Endothelial cell (in vitro differentiated cells): ENCODE measurements around the gene ACOXL. TPM values are rescaled to one million over a fixed set of nuclear protein-coding genes. Genes with fewer than 3 reads are reported as not detected.

ENCODE experiments used
- DNase-seq: peaks from one replicate; pipeline ENCODE4 v3.0.0; 2021; ENCODE audit warnings: low spot score
- H3K27ac Mint-ChIP-seq: one replicate; pipeline ENCODE4 v1.8.0; 2021; ENCODE audit warnings: mixed read lengths, inconsistent platforms; ENCODE audit not compliant: unreplicated experiment
- H3K27me3 Mint-ChIP-seq: one replicate; pipeline ENCODE4 v1.8.0; 2021; ENCODE audit warnings: mild to moderate bottlenecking, moderate library complexity, mixed read lengths, inconsistent platforms; ENCODE audit not compliant: unreplicated experiment
- H3K36me3 Mint-ChIP-seq: one replicate; pipeline ENCODE4 v1.8.0; 2021; ENCODE audit warnings: mild to moderate bottlenecking, low read depth, mixed read lengths, inconsistent platforms; ENCODE audit not compliant: unreplicated experiment
- H3K4me1 Mint-ChIP-seq: one replicate; pipeline ENCODE4 v1.8.0; 2021; ENCODE audit warnings: mild to moderate bottlenecking, mixed read lengths, inconsistent platforms; ENCODE audit not compliant: unreplicated experiment
- H3K4me3 Mint-ChIP-seq: one replicate; pipeline ENCODE4 v1.8.0; 2021; ENCODE audit warnings: mild to moderate bottlenecking, mixed read lengths, inconsistent platforms; ENCODE audit not compliant: unreplicated experiment
- H3K9me3 Mint-ChIP-seq: one replicate; pipeline ENCODE4 v1.8.0; 2021; ENCODE audit warnings: mixed read lengths, inconsistent platforms; ENCODE audit not compliant: unreplicated experiment
- total RNA-seq: library from RNA; stranded (reverse); fragmentation: NEBNext Ultra II Directional; extraction: Animal tissue kit (Norgen Biotek cat#: 25700); gene quantifications from one replicate; pipeline ENCODE4 v1.2.1, GENCODE V29; 2021; ENCODE audit not compliant: unreplicated experiment
- TF ChIP-seq, protein P1 (sequence below): fragments of 200-600 bp; sonication (generic); IDR thresholded peaks from one replicate; pipeline ENCODE4 v1.5.0; 2021; ENCODE audit warnings: antibody characterized with exemption; ENCODE audit not compliant: unreplicated experiment

The ACOXL gene
- total RNA-seq, 1 donor from 2014 or later, result 0.44 TPM

DNA sequence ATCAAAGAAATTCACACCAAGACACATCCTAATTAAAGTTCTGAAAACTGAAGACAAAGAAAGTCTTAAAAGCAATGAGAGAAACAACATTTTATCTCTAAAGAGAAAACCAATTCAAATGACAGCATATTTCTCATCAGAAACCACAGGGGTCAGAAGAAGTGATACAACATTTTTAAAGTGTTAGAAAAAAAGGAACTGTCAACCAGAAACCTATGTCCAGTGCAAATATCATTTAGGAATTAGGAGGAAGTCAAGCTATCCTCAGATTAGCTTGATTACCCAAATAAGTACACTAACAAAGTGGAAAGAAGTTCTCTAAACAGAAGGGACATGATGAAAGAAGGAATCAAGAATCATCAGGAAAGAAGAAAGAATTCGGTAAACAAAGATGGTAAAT, 328.8 kb downstream of the ACOXL start:
- H3K27ac Mint-ChIP-seq, result no peak overlapping the region
- TF ChIP-seq, protein P1, sequence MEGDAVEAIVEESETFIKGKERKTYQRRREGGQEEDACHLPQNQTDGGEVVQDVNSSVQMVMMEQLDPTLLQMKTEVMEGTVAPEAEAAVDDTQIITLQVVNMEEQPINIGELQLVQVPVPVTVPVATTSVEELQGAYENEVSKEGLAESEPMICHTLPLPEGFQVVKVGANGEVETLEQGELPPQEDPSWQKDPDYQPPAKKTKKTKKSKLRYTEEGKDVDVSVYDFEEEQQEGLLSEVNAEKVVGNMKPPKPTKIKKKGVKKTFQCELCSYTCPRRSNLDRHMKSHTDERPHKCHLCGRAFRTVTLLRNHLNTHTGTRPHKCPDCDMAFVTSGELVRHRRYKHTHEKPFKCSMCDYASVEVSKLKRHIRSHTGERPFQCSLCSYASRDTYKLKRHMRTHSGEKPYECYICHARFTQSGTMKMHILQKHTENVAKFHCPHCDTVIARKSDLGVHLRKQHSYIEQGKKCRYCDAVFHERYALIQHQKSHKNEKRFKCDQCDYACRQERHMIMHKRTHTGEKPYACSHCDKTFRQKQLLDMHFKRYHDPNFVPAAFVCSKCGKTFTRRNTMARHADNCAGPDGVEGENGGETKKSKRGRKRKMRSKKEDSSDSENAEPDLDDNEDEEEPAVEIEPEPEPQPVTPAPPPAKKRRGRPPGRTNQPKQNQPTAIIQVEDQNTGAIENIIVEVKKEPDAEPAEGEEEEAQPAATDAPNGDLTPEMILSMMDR, result no peak
- peaks cover 2% of the 10 kb centered on the region for H3K4me1 Mint-ChIP-seq
- no peak for DNase-seq
- H3K36me3 Mint-ChIP-seq, result no peaks in the 10 kb centered on the region
- H3K27me3 Mint-ChIP-seq, result no peaks in the 10 kb centered on the region
- H3K9me3 Mint-ChIP-seq, result no peaks in the 10 kb centered on the region
- H3K4me3 Mint-ChIP-seq, result no peak overlapping the region

DNA sequence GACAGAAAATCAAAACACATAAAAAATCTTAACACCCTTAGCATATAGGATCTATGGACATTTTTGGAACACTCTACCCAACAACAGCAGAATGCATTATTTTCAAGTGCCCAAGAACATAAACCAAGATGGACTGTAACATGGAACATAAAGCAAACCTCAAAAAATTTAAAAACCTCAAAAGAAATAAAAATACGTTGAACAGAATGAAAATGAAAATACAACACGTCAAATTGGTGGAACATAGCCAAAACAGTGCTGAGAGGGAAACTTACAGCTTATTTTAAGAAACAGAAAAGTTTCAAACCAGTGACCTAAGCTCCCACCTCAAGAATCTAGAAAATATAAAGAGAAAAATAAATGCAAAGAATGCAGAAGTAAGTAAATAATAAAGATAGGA, 330.0 kb downstream of the ACOXL start:
- Mint-ChIP-seq H3K9me3 (no peaks in the 10 kb centered on the region), H3K27me3 (no peaks in the 10 kb centered on the region), H3K27ac (no peak overlapping the region), H3K4me3 (no peak overlapping the region), H3K4me1 (peaks cover 4% of the 10 kb centered on the region), H3K36me3 (no peaks in the 10 kb centered on the region)
- no peak for DNase-seq
- TF ChIP-seq, protein P1, result no peak

DNA sequence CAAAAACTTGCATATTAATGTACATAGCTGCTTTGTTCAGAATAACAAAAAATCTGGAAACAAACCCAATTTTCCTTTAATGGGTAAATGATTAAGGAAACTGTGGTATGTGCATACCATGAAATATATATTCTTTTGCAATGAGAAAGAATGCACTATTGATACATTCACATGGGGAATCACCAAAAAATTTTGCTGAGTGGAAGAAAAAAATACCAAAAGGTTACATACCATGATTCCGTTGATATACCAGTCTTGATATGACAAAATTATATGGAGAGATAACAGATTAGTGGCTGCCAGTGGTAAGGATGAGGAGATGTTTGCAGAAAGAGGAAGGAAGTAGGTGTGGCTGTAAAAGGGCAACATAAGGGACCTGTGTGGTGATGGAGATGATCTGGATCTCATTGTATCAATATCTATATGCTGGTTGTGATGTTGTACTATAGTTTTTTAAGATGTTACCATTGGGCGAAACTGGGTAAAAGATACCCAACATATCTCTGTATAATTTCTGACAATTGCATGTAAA, 333.8 kb downstream of the ACOXL start:
- no peak for DNase-seq
- no peaks in the 10 kb centered on the region for H3K36me3 Mint-ChIP-seq
- TF ChIP-seq, protein P1, result no peak
- no peak overlapping the region for H3K4me3 Mint-ChIP-seq
- H3K27me3 Mint-ChIP-seq, result no peaks in the 10 kb centered on the region
- no peaks in the 10 kb centered on the region for H3K9me3 Mint-ChIP-seq
- peaks cover 10% of the 10 kb centered on the region for H3K4me1 Mint-ChIP-seq
- no peak overlapping the region for H3K27ac Mint-ChIP-seq

DNA sequence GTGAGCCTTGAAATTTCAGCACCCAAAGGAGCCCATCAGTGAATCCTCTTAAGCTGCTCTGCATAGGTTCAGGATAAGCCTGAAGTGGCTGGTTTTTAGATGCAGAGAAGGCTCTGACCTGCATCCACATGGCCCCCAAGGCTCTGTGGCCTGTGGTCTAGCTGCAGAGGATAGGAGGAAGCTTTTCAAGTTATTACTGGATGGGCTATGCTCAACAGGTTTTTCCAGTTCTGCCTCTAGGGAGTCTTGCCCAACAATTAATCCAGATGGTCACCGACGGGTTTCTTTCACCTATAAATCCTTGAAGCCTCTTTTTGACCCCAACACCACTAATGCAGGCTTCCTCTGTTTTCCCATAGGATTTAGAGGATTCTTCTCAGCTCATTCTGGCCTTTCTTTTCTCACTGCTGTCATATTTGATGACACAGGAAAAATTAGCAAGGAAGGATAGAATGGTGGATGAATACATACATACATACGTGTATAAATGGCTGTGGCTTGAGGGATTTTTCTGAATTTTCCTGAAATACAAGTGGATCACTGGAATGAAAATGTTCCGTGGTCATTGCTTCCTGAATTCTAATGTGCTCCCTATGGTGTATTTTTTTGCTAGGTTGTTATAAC, 336.2 kb downstream of the ACOXL start:
- TF ChIP-seq, protein P1, result no peak
- DNase-seq, result no peak
- no peaks in the 10 kb centered on the region for H3K36me3 Mint-ChIP-seq
- no peaks in the 10 kb centered on the region for H3K9me3 Mint-ChIP-seq
- H3K4me1 Mint-ChIP-seq, result peaks cover 26% of the 10 kb centered on the region
- H3K27me3 Mint-ChIP-seq, result no peaks in the 10 kb centered on the region
- no peak overlapping the region for H3K4me3 Mint-ChIP-seq
- H3K27ac Mint-ChIP-seq, result no peak overlapping the region

DNA sequence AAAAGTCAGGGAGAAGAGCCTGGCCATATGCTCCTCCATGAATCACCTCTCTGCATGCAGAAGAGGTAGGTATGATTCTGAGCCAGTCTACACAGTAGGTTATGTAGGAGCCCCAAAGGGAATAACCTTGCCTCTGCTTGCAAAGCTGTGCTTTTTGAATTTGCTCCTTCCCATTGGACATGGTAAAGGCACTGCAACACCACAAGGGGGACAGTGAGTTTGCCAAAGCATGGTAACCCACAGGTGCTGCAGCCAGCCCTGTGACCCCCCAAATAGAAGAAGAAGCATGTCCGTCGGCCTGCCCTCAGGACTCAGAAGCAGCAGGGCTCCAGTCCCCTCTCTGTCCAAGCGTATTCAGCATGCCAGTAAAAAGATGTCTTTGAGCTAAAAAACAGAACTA, 337.3 kb downstream of the ACOXL start:
- Mint-ChIP-seq H3K4me3 (no peak overlapping the region), H3K27me3 (no peaks in the 10 kb centered on the region), H3K9me3 (peaks cover 5% of the 10 kb centered on the region), H3K27ac (no peak overlapping the region), H3K36me3 (no peaks in the 10 kb centered on the region), H3K4me1 (peaks cover 26% of the 10 kb centered on the region)
- no peak for DNase-seq
- TF ChIP-seq, protein P1, result peak; percentile 23
